Measurements from ENCODE around the gene TLDC2. TPM values are rescaled to one million over a fixed set of nuclear protein-coding genes. Genes with fewer than 3 reads are reported as not detected.
A peak's percentile ranks its signal among the peaks of the same experiment; 100 is the strongest.

The TLDC2 gene
- total RNA-seq, 2 donors from 2014 or later, result 0.18 to 0.24 TPM

DNA sequence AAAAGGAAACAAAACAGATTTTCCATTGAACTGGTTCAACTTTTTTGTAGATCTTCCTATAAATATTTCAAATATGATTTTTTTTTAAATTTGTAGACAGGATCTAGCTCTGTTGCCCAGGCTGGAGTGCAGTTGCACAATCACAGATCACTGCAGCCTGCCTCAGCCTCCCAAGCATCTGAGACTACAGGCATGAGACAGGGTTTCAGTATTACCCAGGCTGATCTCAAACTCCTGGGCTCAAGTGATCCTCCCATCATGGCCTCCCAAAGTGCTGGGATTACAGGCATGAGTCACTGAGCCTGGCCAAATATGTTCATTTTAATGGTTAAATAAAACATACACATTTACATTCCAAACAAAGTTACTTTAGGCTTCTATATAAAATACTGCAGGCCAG is 42.0 kb downstream of the TLDC2 start:
- no peaks in the 10 kb centered on the region for H3K9me3 ChIP-seq (ENCODE audit: control insufficient read depth, low read length)
- H3K9ac ChIP-seq (ENCODE audit: extremely low read depth, low read length, poor library complexity, severe bottlenecking), result no peak overlapping the region
- Mint-ChIP-seq H3K36me3 (ENCODE audit: low read depth) (no peaks in the 10 kb centered on the region), H3K27ac (no peak overlapping the region), H3K27me3 (ENCODE audit: insufficient read depth) (no peaks in the 10 kb centered on the region), H3K9me3 (no peaks in the 10 kb centered on the region), H3K4me1 (no peaks in the 10 kb centered on the region), H3K4me3 (no peak overlapping the region)
- no peaks in the 10 kb centered on the region for H3K27me3 ChIP-seq (ENCODE audit: control insufficient read depth, insufficient read depth, low read length, poor library complexity, severe bottlenecking)
- TF ChIP-seq, protein P1, sequence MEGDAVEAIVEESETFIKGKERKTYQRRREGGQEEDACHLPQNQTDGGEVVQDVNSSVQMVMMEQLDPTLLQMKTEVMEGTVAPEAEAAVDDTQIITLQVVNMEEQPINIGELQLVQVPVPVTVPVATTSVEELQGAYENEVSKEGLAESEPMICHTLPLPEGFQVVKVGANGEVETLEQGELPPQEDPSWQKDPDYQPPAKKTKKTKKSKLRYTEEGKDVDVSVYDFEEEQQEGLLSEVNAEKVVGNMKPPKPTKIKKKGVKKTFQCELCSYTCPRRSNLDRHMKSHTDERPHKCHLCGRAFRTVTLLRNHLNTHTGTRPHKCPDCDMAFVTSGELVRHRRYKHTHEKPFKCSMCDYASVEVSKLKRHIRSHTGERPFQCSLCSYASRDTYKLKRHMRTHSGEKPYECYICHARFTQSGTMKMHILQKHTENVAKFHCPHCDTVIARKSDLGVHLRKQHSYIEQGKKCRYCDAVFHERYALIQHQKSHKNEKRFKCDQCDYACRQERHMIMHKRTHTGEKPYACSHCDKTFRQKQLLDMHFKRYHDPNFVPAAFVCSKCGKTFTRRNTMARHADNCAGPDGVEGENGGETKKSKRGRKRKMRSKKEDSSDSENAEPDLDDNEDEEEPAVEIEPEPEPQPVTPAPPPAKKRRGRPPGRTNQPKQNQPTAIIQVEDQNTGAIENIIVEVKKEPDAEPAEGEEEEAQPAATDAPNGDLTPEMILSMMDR (conservative IDR thresholded peaks at IDR 0.05), result no peak
- no peak overlapping the region for H3K27ac ChIP-seq (ENCODE audit: low read depth, low read length)
- DNase-seq, result no peak
- no peaks in the 10 kb centered on the region for H3K4me1 ChIP-seq (ENCODE audit: control insufficient read depth, insufficient read depth, low read length)
- no peak overlapping the region for H3K4me3 ChIP-seq (ENCODE audit: low read length)
- no peaks in the 10 kb centered on the region for H3K36me3 ChIP-seq (ENCODE audit: control insufficient read depth, insufficient read depth, low read length)

DNA sequence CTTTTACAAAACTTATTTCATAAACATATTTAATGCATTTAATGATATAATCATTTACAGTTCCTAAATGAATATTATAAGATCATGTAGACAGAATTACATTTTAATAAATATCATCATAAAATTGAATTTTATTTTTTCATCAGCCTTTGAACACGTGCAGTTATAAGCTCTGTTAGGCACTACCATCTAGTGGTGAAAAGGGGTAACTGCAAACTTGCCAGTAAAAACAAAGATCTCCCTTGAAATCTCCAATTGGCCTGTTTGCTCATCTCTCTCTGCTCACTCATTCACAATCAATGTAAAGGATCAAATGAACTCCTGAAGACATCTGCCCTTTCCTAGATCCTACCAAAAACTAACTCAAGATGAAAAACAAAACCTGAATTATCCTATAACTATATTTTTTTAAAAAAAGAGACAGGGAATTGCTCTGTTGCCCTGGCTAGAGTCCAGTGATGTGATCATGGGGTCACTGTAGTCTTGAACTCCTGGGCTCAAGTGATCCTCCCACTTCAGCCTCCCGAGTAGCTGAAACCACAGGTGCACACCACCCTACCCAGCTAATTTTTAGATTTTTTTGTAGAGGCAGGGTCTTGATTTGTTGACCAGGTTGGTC is 43.9 kb downstream of the TLDC2 start:
- H3K36me3 ChIP-seq (ENCODE audit: control insufficient read depth, insufficient read depth, low read length), result no peaks in the 10 kb centered on the region
- no peak overlapping the region for H3K27ac ChIP-seq (ENCODE audit: low read depth, low read length)
- H3K4me1 ChIP-seq (ENCODE audit: control insufficient read depth, insufficient read depth, low read length), result no peaks in the 10 kb centered on the region
- H3K27ac Mint-ChIP-seq, result no peak overlapping the region
- H3K27me3 ChIP-seq (ENCODE audit: control insufficient read depth, insufficient read depth, low read length, poor library complexity, severe bottlenecking), result no peaks in the 10 kb centered on the region
- no peaks in the 10 kb centered on the region for H3K9me3 Mint-ChIP-seq
- no peak for DNase-seq
- TF ChIP-seq, protein P1 (conservative IDR thresholded peaks at IDR 0.05), result peak; percentile 94
- no peaks in the 10 kb centered on the region for H3K9me3 ChIP-seq (ENCODE audit: control insufficient read depth, low read length)
- WGBS, 2 experiments (ENCODE audit: insufficient coverage in 1 of 2, insufficient read length in 1 of 2), result 0 to 22% methylated on average over 1 to 2 of the region's 2 CpGs
- no peak overlapping the region for H3K4me3 ChIP-seq (ENCODE audit: low read length)
- H3K4me3 Mint-ChIP-seq, result no peak overlapping the region
- no peak overlapping the region for H3K9ac ChIP-seq (ENCODE audit: extremely low read depth, low read length, poor library complexity, severe bottlenecking)
- peaks cover 11% of the 10 kb centered on the region for H3K4me1 Mint-ChIP-seq
- no peaks in the 10 kb centered on the region for H3K27me3 Mint-ChIP-seq (ENCODE audit: insufficient read depth)
- H3K36me3 Mint-ChIP-seq (ENCODE audit: low read depth), result no peaks in the 10 kb centered on the region

DNA sequence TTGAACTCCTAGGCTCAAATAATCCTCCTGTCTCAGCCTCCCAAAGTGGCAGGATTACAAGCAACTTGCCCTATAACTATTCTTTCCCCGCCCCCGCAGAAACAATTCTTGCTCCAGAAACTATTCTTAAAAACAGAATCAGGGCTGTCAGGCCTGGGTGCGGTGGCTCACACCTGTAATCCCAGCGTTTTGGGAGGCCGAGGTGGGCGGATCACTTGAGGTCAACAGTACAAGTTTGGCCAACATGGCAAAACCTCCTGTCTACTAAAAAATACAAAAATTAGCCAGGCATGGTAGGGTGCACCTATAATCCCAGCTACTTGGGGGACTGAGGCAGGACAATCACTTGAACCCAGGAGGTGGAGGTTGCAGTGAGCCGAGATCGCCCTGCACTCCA is 44.4 kb downstream of the TLDC2 start:
- Mint-ChIP-seq H3K9me3 (no peaks in the 10 kb centered on the region), H3K27me3 (ENCODE audit: insufficient read depth) (no peaks in the 10 kb centered on the region), H3K27ac (no peak overlapping the region), H3K4me1 (peaks cover 11% of the 10 kb centered on the region), H3K36me3 (ENCODE audit: low read depth) (no peaks in the 10 kb centered on the region), H3K4me3 (no peak overlapping the region)
- Histone ChIP-seq H3K4me3 (ENCODE audit: low read length) (no peak overlapping the region), H3K9ac (ENCODE audit: extremely low read depth, low read length, poor library complexity, severe bottlenecking) (no peak overlapping the region), H3K27ac (ENCODE audit: low read depth, low read length) (no peak overlapping the region), H3K4me1 (ENCODE audit: control insufficient read depth, insufficient read depth, low read length) (no peaks in the 10 kb centered on the region), H3K27me3 (ENCODE audit: control insufficient read depth, insufficient read depth, low read length, poor library complexity, severe bottlenecking) (no peaks in the 10 kb centered on the region), H3K36me3 (ENCODE audit: control insufficient read depth, insufficient read depth, low read length) (no peaks in the 10 kb centered on the region), H3K9me3 (ENCODE audit: control insufficient read depth, low read length) (no peaks in the 10 kb centered on the region)
- TF ChIP-seq, protein P1 (conservative IDR thresholded peaks at IDR 0.05), result no peak
- no peak for DNase-seq
- WGBS, 2 experiments (ENCODE audit: insufficient coverage in 1 of 2, insufficient read length in 1 of 2), result 88 to 92% methylated on average over 5 to 7 of the region's 8 CpGs
